K562 (cell line): Measurements from ENCODE around the gene DIPK1A. TPM values are rescaled to one million over a fixed set of nuclear protein-coding genes. Genes with fewer than 3 reads are reported as not detected.

Source experiments
- ATAC-seq: fragments of 200-7000 bp; cut with Tn5 transposase; 3 replicates; pipeline ENCODE4 v1.9.1; 2020; ENCODE audit warnings: moderate library complexity
- BruUV-seq: library from RNA; stranded (reverse); fragments of 400-500 nt; replicated peaks from 2 replicates; lab custom pipeline; 2021; lab: Mats Ljungman, UMichigan
- CTCF ChIA-PET: fragments of 300-600 bp; formaldehyde crosslinking; extraction: SDS; loops from one replicate; lab custom pipeline; 2021; ENCODE audit warnings: low intra/inter-chr PET ratio; lab: Yijun Ruan, JAX
- POLR2A ChIA-PET: fragments of 300-600, 350-650 bp; sonication (Branson Sonifier 250); formaldehyde crosslinking; extraction: SDS; loops from one replicate; lab custom pipeline; 2021; ENCODE audit warnings: antibody characterized with exemption, inconsistent platforms; lab: Yijun Ruan, JAX
- DNase-seq, 4 experiments: peaks; one replicate each; pipeline versions ENCODE4 v3.0.0 to v3.0.0-alpha.2; 2011 to 2018; ENCODE audit warnings: low spot score in 3 of 4, mixed read lengths in 3 of 4; ENCODE audit errors: extremely low read depth in 1 of 4
- FAIRE-seq: peaks from 2 replicates; lab custom pipeline; 2011; peaks lifted over from hg19 to GRCh38; lab: Jason Lieb, UNC
- H2AFZ ChIP-seq: 2 replicates; pipeline ENCODE4 v1.6.0; 2011; ENCODE audit warnings: low read depth, low read length, control low read depth, inconsistent platforms
- H3K27ac ChIP-seq: fragments of 200-600 bp; 3 replicates; pipeline ENCODE4 v1.8.0; 2011; ENCODE audit warnings: low read depth, mild to moderate bottlenecking, control low read depth, inconsistent platforms, low read length, moderate library complexity, mixed read lengths; ENCODE audit errors: extremely low read depth
- H3K27me3 ChIP-seq, 2 experiments: fragments of 300-600 bp in 1 of 2; 2 replicates in 1 of 2; 3 replicates in 1 of 2; pipeline versions ENCODE4 v1.6.0 to v1.8.0; 2011; ENCODE audit warnings: inconsistent platforms in 2 of 2, low read length in 2 of 2, mild to moderate bottlenecking in 1 of 2, mixed read lengths in 1 of 2, moderate library complexity in 1 of 2; ENCODE audit not compliant: control insufficient read depth in 2 of 2, insufficient read depth in 2 of 2
- H3K36me3 ChIP-seq: fragments of 300-600 bp; 3 replicates; pipeline ENCODE4 v1.8.0; 2011; ENCODE audit warnings: mild to moderate bottlenecking, low read length, inconsistent platforms; ENCODE audit not compliant: control insufficient read depth, insufficient read depth
- H3K4me1 ChIP-seq, 2 experiments: fragments of 200-600 bp in 1 of 2; replicated peaks in 1 of 2; 2 replicates in 1 of 2; 3 replicates in 1 of 2; pipeline versions ENCODE4 v1.5.1 to v1.8.0; 2011; ENCODE audit warnings: inconsistent platforms in 2 of 2, low read length in 2 of 2, mild to moderate bottlenecking in 1 of 2, mixed read lengths in 1 of 2, moderate library complexity in 1 of 2; ENCODE audit not compliant: control insufficient read depth in 2 of 2, insufficient read depth in 2 of 2
- H3K4me2 ChIP-seq: 2 replicates; pipeline ENCODE4 v1.6.1; 2011; ENCODE audit warnings: low read length, control low read depth, inconsistent platforms, mixed read lengths; ENCODE audit not compliant: insufficient read depth
- H3K4me3 ChIP-seq: fragments of 200-600 bp; sonication (generic), shearing (Covaris generic); 2 replicates; pipeline ENCODE4 v1.5.1; 2016; ENCODE audit warnings: control low read depth, inconsistent platforms
- H3K79me2 ChIP-seq: fragments of 200-600 bp; 3 replicates; pipeline ENCODE4 v1.8.0; 2011; ENCODE audit warnings: low read length, inconsistent platforms; ENCODE audit not compliant: control insufficient read depth, insufficient read depth
- H3K9ac ChIP-seq, 2 experiments: 2 replicates each; pipeline versions ENCODE4 v1.6.0 to v1.6.1; 2011; ENCODE audit warnings: low read depth in 2 of 2, low read length in 2 of 2, control low read depth in 1 of 2, inconsistent platforms in 1 of 2, mild to moderate bottlenecking in 1 of 2, mixed read lengths in 1 of 2; ENCODE audit not compliant: insufficient read depth in 1 of 2
- H3K9me1 ChIP-seq: one replicate; pipeline ENCODE4 v1.6.0; 2011; ENCODE audit warnings: inconsistent platforms, mild to moderate bottlenecking, low read length, moderate library complexity; ENCODE audit not compliant: control insufficient read depth, insufficient read depth
- H3K9me3 ChIP-seq: replicated peaks from 2 replicates; pipeline ENCODE4 v1.5.1; 2011; ENCODE audit warnings: low read depth, low read length, inconsistent platforms; ENCODE audit not compliant: control insufficient read depth, insufficient read depth
- H4K20me1 ChIP-seq: replicated peaks from 2 replicates; pipeline ENCODE4 v1.6.1; 2011; ENCODE audit warnings: low read length, inconsistent platforms, mixed read lengths; ENCODE audit not compliant: control insufficient read depth, insufficient read depth
- E2F3 ChIP-seq: fragments of 250-450 bp; sonication (Bioruptor Pico); IDR thresholded peaks from 2 replicates; pipeline ENCODE4 v1.4.0; 2020; ENCODE audit warnings: mild to moderate bottlenecking
- ELF2 ChIP-seq: fragments of 250-450 bp; sonication (Bioruptor Pico); IDR thresholded peaks from 2 replicates; pipeline ENCODE4 v1.5.0; 2021; ENCODE audit warnings: mild to moderate bottlenecking
- FOSL1 ChIP-seq: fragments of 200-800 bp; sonication (Bioruptor generic); conservative IDR thresholded peaks from 2 replicates; pipeline ENCODE4 v1.6.1; 2016; ENCODE audit warnings: missing genetic modification characterization, missing compliant biosample characterization
- ILK ChIP-seq: fragments of 450-650 bp; IDR thresholded peaks from 2 replicates; pipeline ENCODE4 v1.6.1; 2016; ENCODE audit warnings: missing genetic modification characterization, low read depth, mild to moderate bottlenecking, missing compliant biosample characterization, moderate library complexity, borderline replicate concordance
- MIER1 ChIP-seq: fragments of 450-650 bp; IDR thresholded peaks from 2 replicates; pipeline ENCODE4 v1.6.1; 2016; ENCODE audit warnings: antibody characterized with exemption, mild to moderate bottlenecking, low read depth
- RNF2 ChIP-seq: sonication (generic); IDR thresholded peaks from 2 replicates; pipeline ENCODE4 v1.6.1; 2016
- STAG1 ChIP-seq: sonication (generic); formaldehyde crosslinking; IDR thresholded peaks from 2 replicates; pipeline ENCODE4 v1.5.0; 2020; ENCODE audit warnings: missing genetic modification reagents, borderline replicate concordance
- ZBTB7A ChIP-seq: IDR thresholded peaks from 2 replicates; pipeline ENCODE4 v1.6.1; 2011; ENCODE audit warnings: low read depth, mild to moderate bottlenecking, low read length, moderate library complexity, borderline replicate concordance; ENCODE audit not compliant: control insufficient read depth
- ZNF431 ChIP-seq: sonication (generic); formaldehyde crosslinking; IDR thresholded peaks from 2 replicates; pipeline ENCODE4 v1.8.0; 2022; ENCODE audit warnings: mild to moderate bottlenecking, missing genetic modification reagents
- WGBS: fragments of 100-300 bp; shearing (Covaris generic); methylation state at CpG from one replicate; pipeline ENCODE4 v1.1.6; 2016; ENCODE audit warnings: low coverage, mixed read lengths; ENCODE audit not compliant: insufficient coverage; ENCODE audit errors: missing lambda C conversion rate; 5-methylcytosine and 5-hydroxymethylcytosine counted together
- in situ Hi-C: fragments of 300-500 bp; cut with MboI; formaldehyde crosslinking; loops from 4 replicates; pipeline ENCODE4 v1.15.0; 2018; ENCODE audit warnings: inconsistent platforms, mixed read lengths
- intact Hi-C: fragments of 100-400 bp; cut with micrococcal nuclease; formaldehyde crosslinking; loops from 2 replicates; pipeline ENCODE4 v1.14.2; 2022
- polyA plus RNA-seq, 8 experiments: library from polyadenylated mRNA; depleted of rRNA in 4 of 8; stranded (reverse) in 5 of 8; unstranded in 3 of 8; fragments of >200 nt; fragmentation: Nextera tagmentation in 2 of 8; fragmentation: Illumina TruSeq in 1 of 8; extraction: Ambion mirVana in 2 of 8; extraction: Trizol in 1 of 8; gene quantifications; 2 replicates each; pipeline versions ENCODE4 v1.2.1 to v1.2.3, GENCODE V29; 2011 to 2014; ENCODE audit warnings: inconsistent platforms in 1 of 8, missing spikeins in 1 of 8
- total RNA-seq, 7 experiments: library from RNA; depleted of rRNA in 6 of 7; stranded (reverse); fragments of >200 nt in 6 of 7; fragmentation: Illumina TruSeq in 2 of 7; extraction: Trizol in 2 of 7; gene quantifications; 2 replicates each; pipeline versions ENCODE4 v1.2.1 to v1.2.3, GENCODE V29; 2011 to 2021; ENCODE audit warnings: low replicate concordance in 1 of 7
- TF ChIP-seq, protein P1 (sequence below): fragments of 150-350 bp; IDR thresholded peaks from 2 replicates; pipeline ENCODE4 v1.6.1; 2014; ENCODE audit warnings: low read depth, mild to moderate bottlenecking, low read length, borderline replicate concordance
- TF ChIP-seq, protein P2 (sequence below), 2 experiments: fragments of 250-450 bp in 1 of 2; fragments of 450-650 bp in 1 of 2; sonication (Bioruptor Pico) in 1 of 2; IDR thresholded peaks; 2 replicates each; pipeline versions ENCODE4 v1.6.1 to v1.8.0; 2016 to 2021; ENCODE audit warnings: mild to moderate bottlenecking in 2 of 2, moderate library complexity in 2 of 2, missing compliant biosample characterization in 1 of 2, missing genetic modification characterization in 1 of 2
- TF ChIP-seq, protein P3 (sequence below): fragments of 450-650 bp; formaldehyde crosslinking; IDR thresholded peaks from 2 replicates; pipeline ENCODE4 v1.4.0; 2020; ENCODE audit warnings: mild to moderate bottlenecking
- TF ChIP-seq, protein P4 (sequence below): fragments of 450-650 bp; formaldehyde crosslinking; IDR thresholded peaks from 2 replicates; pipeline ENCODE4 v1.4.0; 2020; ENCODE audit warnings: mild to moderate bottlenecking, mixed read lengths
- TF ChIP-seq, protein P5 (sequence below): fragments of 250-450 bp; sonication (Bioruptor Pico); IDR thresholded peaks from 2 replicates; pipeline ENCODE4 v1.8.0; 2022; ENCODE audit warnings: moderate library complexity, mild to moderate bottlenecking, inconsistent platforms

The DIPK1A gene
- total and polyA plus RNA-seq, 9 of the 15 experiments (the other 6 are each of a cell fraction or from before 2014, with no cell fraction given), result 0.54 to 2.5 (median 1.3) TPM

DNA sequence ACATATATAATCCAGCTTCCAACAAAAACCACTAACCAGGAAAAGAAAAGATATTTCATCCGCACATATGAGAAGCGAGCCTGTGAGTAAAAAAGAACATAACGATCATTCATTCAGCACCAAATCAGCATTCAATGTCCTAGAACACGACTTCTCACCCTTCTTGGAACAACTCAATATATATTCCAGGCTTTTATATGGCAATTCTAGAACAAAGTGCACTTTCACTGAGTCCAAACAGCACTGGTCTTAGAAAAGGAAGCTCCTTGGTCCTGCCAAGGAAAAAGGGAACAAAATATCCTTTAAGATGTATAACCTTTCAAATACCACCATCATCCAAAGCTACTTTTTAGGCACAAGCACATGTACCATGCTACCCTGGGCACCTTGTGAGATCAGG lies 84.9 kb downstream of the DIPK1A start:
- intact Hi-C loops (no loop called here), in situ Hi-C loops (no loop called here)
- Histone ChIP-seq H3K4me1 (peaks cover 0 to 4% of the 10 kb centered on the region in 2 experiments; a peak in 1 of 5 replicates), H3K4me3 (no peak overlapping the region), H3K27ac (no peak overlapping the region), H3K36me3 (no peaks in the 10 kb centered on the region), H4K20me1 (no peaks in the 10 kb centered on the region), H2AFZ (no peak overlapping the region), H3K9me1 (no peaks in the 10 kb centered on the region), H3K9ac (no peak overlapping the region), H3K9me3 (no peaks in the 10 kb centered on the region), H3K4me2 (no peak overlapping the region), H3K27me3 (no peaks in the 10 kb centered on the region), H3K79me2 (no peaks in the 10 kb centered on the region)
- WGBS, result 41% methylated on average over 4 of the region's 4 CpGs
- ATAC-seq (no peak), DNase-seq (no peak), FAIRE-seq (no peak)
- BruUV-seq, result no TSS peak
- ChIA-PET POLR2A (interaction anchor here (0.8 to 1.2 kb wide), 5 partner anchors 9 to 44 kb away, joined by 3 to 5 read pairs (median 3); partner anchors contain the start of gene RPL5), CTCF (no interaction called here)
- TF ChIP-seq, protein P1, sequence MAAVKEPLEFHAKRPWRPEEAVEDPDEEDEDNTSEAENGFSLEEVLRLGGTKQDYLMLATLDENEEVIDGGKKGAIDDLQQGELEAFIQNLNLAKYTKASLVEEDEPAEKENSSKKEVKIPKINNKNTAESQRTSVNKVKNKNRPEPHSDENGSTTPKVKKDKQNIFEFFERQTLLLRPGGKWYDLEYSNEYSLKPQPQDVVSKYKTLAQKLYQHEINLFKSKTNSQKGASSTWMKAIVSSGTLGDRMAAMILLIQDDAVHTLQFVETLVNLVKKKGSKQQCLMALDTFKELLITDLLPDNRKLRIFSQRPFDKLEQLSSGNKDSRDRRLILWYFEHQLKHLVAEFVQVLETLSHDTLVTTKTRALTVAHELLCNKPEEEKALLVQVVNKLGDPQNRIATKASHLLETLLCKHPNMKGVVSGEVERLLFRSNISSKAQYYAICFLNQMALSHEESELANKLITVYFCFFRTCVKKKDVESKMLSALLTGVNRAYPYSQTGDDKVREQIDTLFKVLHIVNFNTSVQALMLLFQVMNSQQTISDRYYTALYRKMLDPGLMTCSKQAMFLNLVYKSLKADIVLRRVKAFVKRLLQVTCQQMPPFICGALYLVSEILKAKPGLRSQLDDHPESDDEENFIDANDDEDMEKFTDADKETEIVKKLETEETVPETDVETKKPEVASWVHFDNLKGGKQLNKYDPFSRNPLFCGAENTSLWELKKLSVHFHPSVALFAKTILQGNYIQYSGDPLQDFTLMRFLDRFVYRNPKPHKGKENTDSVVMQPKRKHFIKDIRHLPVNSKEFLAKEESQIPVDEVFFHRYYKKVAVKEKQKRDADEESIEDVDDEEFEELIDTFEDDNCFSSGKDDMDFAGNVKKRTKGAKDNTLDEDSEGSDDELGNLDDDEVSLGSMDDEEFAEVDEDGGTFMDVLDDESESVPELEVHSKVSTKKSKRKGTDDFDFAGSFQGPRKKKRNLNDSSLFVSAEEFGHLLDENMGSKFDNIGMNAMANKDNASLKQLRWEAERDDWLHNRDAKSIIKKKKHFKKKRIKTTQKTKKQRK, result no peak
- TF ChIP-seq ZNF431 (no peak), STAG1 (CRISPR knock-in tag) (no peak), FOSL1 (tag) (no peak), MIER1 (no peak), ZBTB7A (no peak), RNF2 (no peak), ELF2 (no peak), E2F3 (CRISPR knock-in tag) (no peak), ILK (no peak)
- TF ChIP-seq, protein P2, sequence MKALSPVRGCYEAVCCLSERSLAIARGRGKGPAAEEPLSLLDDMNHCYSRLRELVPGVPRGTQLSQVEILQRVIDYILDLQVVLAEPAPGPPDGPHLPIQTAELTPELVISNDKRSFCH (CRISPR knock-in tag; IDR thresholded peaks at IDR 0.05), result no peak
- TF ChIP-seq, protein P2 (tag; IDR thresholded peaks at IDR 0.05), result no peak
- TF ChIP-seq, protein P3, sequence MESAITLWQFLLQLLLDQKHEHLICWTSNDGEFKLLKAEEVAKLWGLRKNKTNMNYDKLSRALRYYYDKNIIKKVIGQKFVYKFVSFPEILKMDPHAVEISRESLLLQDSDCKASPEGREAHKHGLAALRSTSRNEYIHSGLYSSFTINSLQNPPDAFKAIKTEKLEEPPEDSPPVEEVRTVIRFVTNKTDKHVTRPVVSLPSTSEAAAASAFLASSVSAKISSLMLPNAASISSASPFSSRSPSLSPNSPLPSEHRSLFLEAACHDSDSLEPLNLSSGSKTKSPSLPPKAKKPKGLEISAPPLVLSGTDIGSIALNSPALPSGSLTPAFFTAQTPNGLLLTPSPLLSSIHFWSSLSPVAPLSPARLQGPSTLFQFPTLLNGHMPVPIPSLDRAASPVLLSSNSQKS (CRISPR knock-in tag), result no peak
- TF ChIP-seq, protein P4, sequence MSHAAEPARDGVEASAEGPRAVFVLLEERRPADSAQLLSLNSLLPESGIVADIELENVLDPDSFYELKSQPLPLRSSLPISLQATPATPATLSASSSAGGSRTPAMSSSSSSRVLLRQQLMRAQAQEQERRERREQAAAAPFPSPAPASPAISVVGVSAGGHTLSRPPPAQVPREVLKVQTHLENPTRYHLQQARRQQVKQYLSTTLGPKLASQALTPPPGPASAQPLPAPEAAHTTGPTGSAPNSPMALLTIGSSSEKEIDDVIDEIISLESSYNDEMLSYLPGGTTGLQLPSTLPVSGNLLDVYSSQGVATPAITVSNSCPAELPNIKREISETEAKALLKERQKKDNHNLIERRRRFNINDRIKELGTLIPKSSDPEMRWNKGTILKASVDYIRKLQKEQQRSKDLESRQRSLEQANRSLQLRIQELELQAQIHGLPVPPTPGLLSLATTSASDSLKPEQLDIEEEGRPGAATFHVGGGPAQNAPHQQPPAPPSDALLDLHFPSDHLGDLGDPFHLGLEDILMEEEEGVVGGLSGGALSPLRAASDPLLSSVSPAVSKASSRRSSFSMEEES (CRISPR knock-in tag), result no peak
- TF ChIP-seq, protein P5, sequence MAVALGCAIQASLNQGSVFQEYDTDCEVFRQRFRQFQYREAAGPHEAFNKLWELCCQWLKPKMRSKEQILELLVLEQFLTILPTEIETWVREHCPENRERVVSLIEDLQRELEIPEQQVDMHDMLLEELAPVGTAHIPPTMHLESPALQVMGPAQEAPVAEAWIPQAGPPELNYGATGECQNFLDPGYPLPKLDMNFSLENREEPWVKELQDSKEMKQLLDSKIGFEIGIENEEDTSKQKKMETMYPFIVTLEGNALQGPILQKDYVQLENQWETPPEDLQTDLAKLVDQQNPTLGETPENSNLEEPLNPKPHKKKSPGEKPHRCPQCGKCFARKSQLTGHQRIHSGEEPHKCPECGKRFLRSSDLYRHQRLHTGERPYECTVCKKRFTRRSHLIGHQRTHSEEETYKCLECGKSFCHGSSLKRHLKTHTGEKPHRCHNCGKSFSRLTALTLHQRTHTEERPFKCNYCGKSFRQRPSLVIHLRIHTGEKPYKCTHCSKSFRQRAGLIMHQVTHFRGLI (CRISPR knock-in tag), result no peak
